Measurements from ENCODE around the gene GRPR. TPM values are rescaled to one million over a fixed set of nuclear protein-coding genes. Genes with fewer than 3 reads are reported as not detected.
"Not testable (repeated sequence)": the region's sequence is repeated elsewhere in the genome, so short reads cannot be mapped to it uniquely, and the experiment has no call there.

Gene GRPR
- total RNA-seq, 1 experiment from 2014 or later = 0.45 TPM

GRCh38 chrX:16140448-16140847 is 17.1 kb downstream of the GRPR start:
- Histone ChIP-seq H3K4me1 (ENCODE audit: low read length) (peaks cover 12% of the 10 kb centered on the region), H2AFZ (ENCODE audit: low read length) (no peak overlapping the region)

DNA sequence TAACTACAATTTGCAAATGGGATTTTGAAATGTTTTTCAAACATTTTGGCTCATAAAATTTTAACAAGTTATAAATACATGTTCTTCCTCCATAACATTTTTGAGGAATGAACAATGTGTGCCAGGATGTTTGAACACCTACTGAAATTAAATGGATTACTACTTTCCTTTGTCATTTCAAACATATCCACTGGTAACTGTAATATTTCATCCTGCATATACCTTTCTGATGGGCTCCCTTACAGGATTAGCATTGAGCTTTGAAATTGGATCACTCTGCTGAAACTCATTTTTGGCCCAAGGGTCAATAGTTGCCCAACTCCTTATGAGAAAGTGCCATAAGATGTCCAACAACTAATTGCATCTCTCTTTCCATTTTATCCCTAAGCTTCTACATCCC is 17.6 kb downstream of the GRPR start:
- DNase-seq = no peak
- no peaks in the 10 kb centered on the region for H4K20me1 ChIP-seq (ENCODE audit: insufficient read depth, low read depth, low read length)
- no peak overlapping the region for H3K4me3 ChIP-seq (ENCODE audit: low read length)
- H3K79me2 ChIP-seq (ENCODE audit: low read length) = no peaks in the 10 kb centered on the region
- no peaks in the 10 kb centered on the region for H3K27me3 ChIP-seq (ENCODE audit: low read length)
- no peak overlapping the region for H3K4me2 ChIP-seq (ENCODE audit: low read depth, low read length, poor library complexity, severe bottlenecking)
- H2AFZ ChIP-seq (ENCODE audit: low read length) = no peak overlapping the region
- H3K4me1 ChIP-seq (ENCODE audit: low read length) = peaks cover 12% of the 10 kb centered on the region
- no peak overlapping the region for H3K9ac ChIP-seq (ENCODE audit: low read length)
- no peak overlapping the region for H3K27ac ChIP-seq (ENCODE audit: low read length)
- H3K9me2 ChIP-seq (replicated peaks; ENCODE audit: insufficient read depth, low read length) = no peaks in the 10 kb centered on the region
- no peaks in the 10 kb centered on the region for H3K9me3 ChIP-seq (ENCODE audit: low read length)
- no peaks in the 10 kb centered on the region for H3K36me3 ChIP-seq (ENCODE audit: insufficient read depth, low read length)

More at GRCh38 chrX:16140448-16140847, 17.1 kb downstream of the GRPR start:
- no peaks in the 10 kb centered on the region for H3K36me3 ChIP-seq (ENCODE audit: insufficient read depth, low read length)
- H3K27ac ChIP-seq (ENCODE audit: low read length) = no peak overlapping the region
- no peaks in the 10 kb centered on the region for H3K27me3 ChIP-seq (ENCODE audit: low read length)
- H3K9ac ChIP-seq (ENCODE audit: low read length) = no peak overlapping the region
- no peaks in the 10 kb centered on the region for H3K79me2 ChIP-seq (ENCODE audit: low read length)
- H4K20me1 ChIP-seq (ENCODE audit: insufficient read depth, low read depth, low read length) = no peaks in the 10 kb centered on the region
- H3K4me2 ChIP-seq (ENCODE audit: low read depth, low read length, poor library complexity, severe bottlenecking) = no peak overlapping the region
- no peak overlapping the region for H3K4me3 ChIP-seq (ENCODE audit: low read length)
- no peak for DNase-seq
- no peaks in the 10 kb centered on the region for H3K9me3 ChIP-seq (ENCODE audit: low read length)
- no peaks in the 10 kb centered on the region for H3K9me2 ChIP-seq (replicated peaks; ENCODE audit: insufficient read depth, low read length)

- H3K27ac ChIP-seq (ENCODE audit: low read length) = no peak overlapping the region
- H3K9ac ChIP-seq (ENCODE audit: low read length) = no peak overlapping the region
- DNase-seq = no peak
- H3K4me1 ChIP-seq (ENCODE audit: low read length) = peaks cover 12% of the 10 kb centered on the region
- no peak overlapping the region for H2AFZ ChIP-seq (ENCODE audit: low read length)
- H3K9me3 ChIP-seq (ENCODE audit: low read length) = no peaks in the 10 kb centered on the region
- H3K4me2 ChIP-seq (ENCODE audit: low read depth, low read length, poor library complexity, severe bottlenecking) = no peak overlapping the region
- H3K4me3 ChIP-seq (ENCODE audit: low read length) = no peak overlapping the region
- H3K36me3 ChIP-seq (ENCODE audit: insufficient read depth, low read length) = no peaks in the 10 kb centered on the region
- H3K27me3 ChIP-seq (ENCODE audit: low read length) = no peaks in the 10 kb centered on the region
- no peaks in the 10 kb centered on the region for H3K9me2 ChIP-seq (replicated peaks; ENCODE audit: insufficient read depth, low read length)
- no peaks in the 10 kb centered on the region for H4K20me1 ChIP-seq (ENCODE audit: insufficient read depth, low read depth, low read length)
- H3K79me2 ChIP-seq (ENCODE audit: low read length) = no peaks in the 10 kb centered on the region
Observed at GRCh38 chrX:16141422-16142245, 18.3 kb downstream of the GRPR start.

DNA sequence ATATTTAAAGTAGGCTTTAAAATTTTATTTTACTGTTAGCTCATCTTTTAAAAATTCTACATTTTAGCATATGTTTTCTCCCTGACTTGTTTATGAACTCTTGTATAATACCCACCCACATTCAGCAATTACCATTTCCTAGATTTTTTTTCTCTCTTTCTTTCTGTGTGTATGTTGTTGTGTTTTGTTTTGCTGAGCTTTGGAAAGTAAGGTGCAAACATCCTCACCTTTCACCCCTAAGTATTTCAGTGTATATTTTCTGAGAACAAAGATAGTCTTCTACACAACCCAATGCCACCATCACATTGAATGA is 18.8 kb downstream of the GRPR start:
- Histone ChIP-seq H2AFZ (ENCODE audit: low read length) (no peak overlapping the region), H3K9me3 (ENCODE audit: low read length) (no peaks in the 10 kb centered on the region), H3K4me2 (ENCODE audit: low read depth, low read length, poor library complexity, severe bottlenecking) (no peak overlapping the region)

GRCh38 chrX:16143968-16144367 is 20.6 kb downstream of the GRPR start:
- no peaks in the 10 kb centered on the region for H3K4me1 ChIP-seq (ENCODE audit: low read length)
- H3K36me3 ChIP-seq (ENCODE audit: insufficient read depth, low read length) = no peaks in the 10 kb centered on the region
- no peak overlapping the region for H3K27ac ChIP-seq (ENCODE audit: low read length)

More for the DNA sequence above, 18.8 kb downstream of the GRPR start:
- Histone ChIP-seq H3K36me3 (ENCODE audit: insufficient read depth, low read length) (no peaks in the 10 kb centered on the region), H3K27ac (ENCODE audit: low read length) (no peak overlapping the region), H4K20me1 (ENCODE audit: insufficient read depth, low read depth, low read length) (no peaks in the 10 kb centered on the region), H3K9me2 (replicated peaks; ENCODE audit: insufficient read depth, low read length) (no peaks in the 10 kb centered on the region), H3K4me3 (ENCODE audit: low read length) (no peak overlapping the region), H3K4me1 (ENCODE audit: low read length) (peaks cover 8% of the 10 kb centered on the region), H3K9ac (ENCODE audit: low read length) (no peak overlapping the region), H3K79me2 (ENCODE audit: low read length) (no peaks in the 10 kb centered on the region), H3K27me3 (ENCODE audit: low read length) (no peaks in the 10 kb centered on the region)
- no peak for DNase-seq

GRCh38 chrX:16144420-16144819 is 21.1 kb downstream of the GRPR start:
- H3K79me2 ChIP-seq (ENCODE audit: low read length) = no peaks in the 10 kb centered on the region
- no peaks in the 10 kb centered on the region for H4K20me1 ChIP-seq (ENCODE audit: insufficient read depth, low read depth, low read length)
- no peak overlapping the region for H3K4me2 ChIP-seq (ENCODE audit: low read depth, low read length, poor library complexity, severe bottlenecking)
- H3K4me3 ChIP-seq (ENCODE audit: low read length) = no peak overlapping the region
- no peak overlapping the region for H3K9ac ChIP-seq (ENCODE audit: low read length)
- no peak overlapping the region for H3K27ac ChIP-seq (ENCODE audit: low read length)
- H3K4me1 ChIP-seq (ENCODE audit: low read length) = no peaks in the 10 kb centered on the region
- no peaks in the 10 kb centered on the region for H3K9me2 ChIP-seq (replicated peaks; ENCODE audit: insufficient read depth, low read length)
- H2AFZ ChIP-seq (ENCODE audit: low read length) = no peak overlapping the region
- H3K27me3 ChIP-seq (ENCODE audit: low read length) = no peaks in the 10 kb centered on the region
- no peaks in the 10 kb centered on the region for H3K9me3 ChIP-seq (ENCODE audit: low read length)
- no peak for DNase-seq
- H3K36me3 ChIP-seq (ENCODE audit: insufficient read depth, low read length) = no peaks in the 10 kb centered on the region

More at GRCh38 chrX:16143968-16144367, 20.6 kb downstream of the GRPR start:
- Histone ChIP-seq H3K9me2 (replicated peaks; ENCODE audit: insufficient read depth, low read length) (no peaks in the 10 kb centered on the region), H4K20me1 (ENCODE audit: insufficient read depth, low read depth, low read length) (no peaks in the 10 kb centered on the region), H2AFZ (ENCODE audit: low read length) (no peak overlapping the region), H3K9ac (ENCODE audit: low read length) (no peak overlapping the region), H3K27me3 (ENCODE audit: low read length) (no peaks in the 10 kb centered on the region), H3K9me3 (ENCODE audit: low read length) (no peaks in the 10 kb centered on the region), H3K4me3 (ENCODE audit: low read length) (no peak overlapping the region), H3K79me2 (ENCODE audit: low read length) (no peaks in the 10 kb centered on the region), H3K4me2 (ENCODE audit: low read depth, low read length, poor library complexity, severe bottlenecking) (no peak overlapping the region)
- no peak for DNase-seq

DNA sequence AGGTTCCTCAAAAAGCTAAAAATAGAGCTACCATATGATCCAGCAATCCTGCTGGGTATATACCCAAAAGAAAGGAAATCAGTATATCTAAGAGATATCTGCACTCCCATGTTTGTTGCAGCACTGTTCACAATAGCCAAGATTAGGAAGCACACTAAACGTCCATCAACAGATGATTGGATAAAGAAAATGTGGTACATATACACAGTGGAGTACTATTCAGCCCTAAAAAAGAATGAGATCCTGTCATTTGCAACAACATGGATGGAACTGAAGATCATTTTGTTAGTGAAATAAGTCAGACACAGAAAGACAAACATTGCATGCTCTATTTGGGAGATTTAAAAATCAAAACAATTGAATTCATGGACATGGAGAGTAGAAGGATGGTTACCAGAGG is 21.7 kb downstream of the GRPR start:
- not testable (repeated sequence) for DNase-seq; H3K4me1 ChIP-seq (ENCODE audit: low read length); H3K4me3 ChIP-seq (ENCODE audit: low read length); H3K79me2 ChIP-seq (ENCODE audit: low read length); H3K27me3 ChIP-seq (ENCODE audit: low read length); H3K27ac ChIP-seq (ENCODE audit: low read length); H4K20me1 ChIP-seq (ENCODE audit: insufficient read depth, low read depth, low read length); H2AFZ ChIP-seq (ENCODE audit: low read length); H3K9me3 ChIP-seq (ENCODE audit: low read length); H3K4me2 ChIP-seq (ENCODE audit: low read depth, low read length, poor library complexity, severe bottlenecking); H3K9me2 ChIP-seq (replicated peaks; ENCODE audit: insufficient read depth, low read length); H3K9ac ChIP-seq (ENCODE audit: low read length); H3K36me3 ChIP-seq (ENCODE audit: insufficient read depth, low read length)

- Histone ChIP-seq H4K20me1 (ENCODE audit: insufficient read depth, low read depth, low read length) (no peaks in the 10 kb centered on the region), H3K4me2 (ENCODE audit: low read depth, low read length, poor library complexity, severe bottlenecking) (no peak overlapping the region), H3K36me3 (ENCODE audit: insufficient read depth, low read length) (no peaks in the 10 kb centered on the region), H3K9me2 (replicated peaks; ENCODE audit: insufficient read depth, low read length) (no peaks in the 10 kb centered on the region), H3K9me3 (ENCODE audit: low read length) (no peaks in the 10 kb centered on the region), H2AFZ (ENCODE audit: low read length) (no peak overlapping the region), H3K9ac (ENCODE audit: low read length) (no peak overlapping the region), H3K27me3 (ENCODE audit: low read length) (no peaks in the 10 kb centered on the region), H3K4me1 (ENCODE audit: low read length) (no peaks in the 10 kb centered on the region), H3K27ac (ENCODE audit: low read length) (no peak overlapping the region), H3K4me3 (ENCODE audit: low read length) (no peak overlapping the region), H3K79me2 (ENCODE audit: low read length) (no peaks in the 10 kb centered on the region)
- no peak for DNase-seq
Observed at GRCh38 chrX:16145656-16146055, 22.3 kb downstream of the GRPR start.
